HG03558 (cell line): ENCODE data around the gene USP37.

Experiments
- ATAC-seq: cut with Tn5 transposase; IDR thresholded peaks from one replicate; pipeline ENCODE4 v1.9.1; 2021; ENCODE audit warnings: moderate number of reproducible peaks; ENCODE audit not compliant: unreplicated experiment; ENCODE audit errors: extremely low read depth

Gene USP37

DNA sequence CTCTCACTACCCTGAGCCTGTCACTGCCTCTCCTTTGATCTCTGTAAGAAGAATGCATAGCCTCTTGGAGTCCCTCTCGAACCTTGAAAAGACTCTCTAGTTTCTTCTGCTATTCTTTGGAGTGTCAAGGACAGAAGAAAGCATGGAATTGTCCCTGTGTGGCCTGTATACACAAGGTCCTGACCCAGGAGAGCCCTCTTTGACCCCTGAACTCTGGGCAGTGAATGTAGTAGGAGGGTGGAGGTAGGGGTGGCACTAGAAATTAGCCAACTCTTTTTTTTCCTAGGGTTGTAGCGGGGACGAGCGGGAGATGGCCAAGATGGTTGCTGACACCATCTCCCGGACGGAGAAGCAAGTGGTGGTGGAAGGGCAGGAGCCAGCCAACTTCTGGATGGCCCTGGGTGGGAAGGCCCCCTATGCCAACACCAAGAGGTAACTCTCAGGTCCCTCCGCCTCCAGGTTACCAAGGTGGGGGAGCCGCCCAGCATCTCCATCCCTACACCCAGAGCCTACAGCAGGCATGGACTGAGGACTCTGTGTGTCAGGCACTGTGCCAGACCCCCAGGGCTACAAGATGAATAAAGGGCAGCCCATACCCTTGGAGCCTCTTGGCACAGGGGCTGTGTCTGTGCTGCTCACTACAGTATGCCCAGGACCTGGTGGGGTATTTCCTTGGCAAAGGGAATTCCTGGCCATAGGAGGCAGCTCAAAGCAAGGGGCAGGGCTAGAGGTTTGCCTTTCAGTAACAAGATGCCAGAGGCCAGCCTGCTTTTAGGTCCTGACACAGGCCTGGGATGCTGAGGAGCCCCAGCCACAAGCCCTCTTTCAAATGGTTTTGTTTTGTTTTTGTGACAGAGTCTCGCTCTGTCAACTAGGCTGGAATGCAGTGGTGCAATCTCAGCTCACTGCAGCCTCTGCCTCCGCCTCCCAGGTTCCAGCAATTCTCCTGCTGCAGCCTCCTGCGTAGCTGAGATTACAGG is 132.9 kb downstream of the USP37 start:
- ATAC-seq: no peak

GRCh38 chr2:218434456-218434855 is 133.7 kb downstream of the USP37 start:
- ATAC-seq: no peak

DNA sequence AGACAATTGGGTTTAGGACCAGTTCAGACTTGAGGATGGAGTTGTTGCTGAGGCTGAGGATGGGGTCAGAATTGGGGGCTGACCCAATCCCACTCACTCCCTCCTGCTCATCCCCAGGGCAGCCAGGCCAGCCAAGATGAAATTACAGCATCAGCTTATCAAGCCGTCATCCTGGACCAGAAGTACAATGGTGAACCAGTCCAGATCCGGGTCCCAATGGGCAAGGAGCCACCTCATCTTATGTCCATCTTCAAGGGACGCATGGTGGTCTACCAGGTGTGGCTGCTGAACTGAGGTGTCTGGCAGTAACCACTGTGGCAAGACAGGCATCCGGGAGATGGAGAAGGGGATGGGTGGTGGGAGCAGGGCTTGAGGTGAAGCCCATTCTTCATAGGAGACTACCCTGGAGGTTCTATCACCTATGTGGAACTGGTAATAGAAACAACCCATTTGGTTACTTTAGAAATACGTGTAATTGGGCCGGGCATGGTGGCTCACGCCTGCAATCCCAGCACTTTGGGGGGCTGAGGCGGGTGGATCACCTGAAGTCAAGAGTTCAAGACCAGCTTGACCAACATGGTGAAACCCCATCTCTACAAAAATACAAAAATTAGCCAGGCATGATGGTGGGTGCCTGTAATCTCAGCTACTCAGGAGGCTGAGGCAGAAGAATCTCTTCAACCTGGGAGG is 135.3 kb downstream of the USP37 start:
- ATAC-seq: no peak

GRCh38 chr2:218431878-218432277 is 136.3 kb downstream of the USP37 start:
- no peak for ATAC-seq

DNA sequence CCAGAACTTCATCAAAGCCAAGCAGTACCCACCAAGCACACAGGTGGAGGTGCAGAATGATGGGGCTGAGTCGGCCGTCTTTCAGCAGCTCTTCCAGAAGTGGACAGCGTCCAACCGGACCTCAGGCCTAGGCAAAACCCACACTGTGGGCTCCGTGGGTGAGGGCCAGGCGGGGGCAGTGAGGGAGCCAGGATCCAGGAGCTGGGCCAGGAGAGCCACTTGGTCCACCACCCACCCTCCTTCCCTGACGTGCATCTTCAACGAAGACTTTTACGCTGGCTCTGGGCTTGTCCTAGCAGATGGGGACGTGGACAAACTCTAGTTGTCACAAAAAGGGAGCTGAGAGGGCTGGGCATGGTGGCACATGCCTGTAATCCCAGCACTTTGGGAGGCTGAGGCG is 137.4 kb downstream of the USP37 start:
- ATAC-seq: no peak

DNA sequence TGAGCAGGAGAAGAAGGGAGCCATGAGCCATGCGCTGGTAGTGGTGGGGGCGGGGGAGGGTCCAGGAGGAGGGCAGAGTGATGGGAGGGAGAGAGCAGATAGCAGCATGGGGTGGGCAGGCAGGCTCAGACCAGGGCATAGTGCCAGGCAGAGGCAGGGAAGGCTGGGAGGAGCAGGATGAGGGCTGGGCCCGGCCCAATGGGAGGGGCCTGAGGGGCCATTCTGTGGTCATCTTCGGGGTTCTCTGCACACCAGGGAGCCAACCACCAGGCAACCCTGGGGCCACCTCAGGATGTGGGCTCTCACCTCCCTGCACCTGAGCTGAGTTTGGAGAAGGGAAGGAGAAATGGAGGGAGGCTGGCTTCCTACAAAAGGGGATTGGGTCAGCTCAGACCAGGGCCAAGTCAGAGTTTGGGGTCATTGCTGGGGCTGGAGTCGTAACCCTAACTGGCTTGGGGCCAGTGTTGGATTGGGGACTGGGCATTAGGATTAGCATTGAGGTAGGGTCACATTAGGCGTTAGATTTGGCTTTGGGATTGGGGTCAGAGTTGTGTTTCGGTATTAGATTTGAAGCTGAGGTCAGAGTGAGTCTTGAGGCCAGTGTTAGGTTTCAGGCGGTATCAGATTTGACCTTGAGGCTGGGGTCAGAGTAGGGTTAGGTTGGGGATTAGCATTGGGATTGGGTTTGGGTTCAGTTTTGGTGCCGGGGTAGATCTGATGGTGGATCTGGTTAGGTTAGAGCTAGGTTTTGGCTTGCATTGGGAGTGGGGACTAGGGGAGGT is 138.0 kb downstream of the USP37 start:
- no peak for ATAC-seq

DNA sequence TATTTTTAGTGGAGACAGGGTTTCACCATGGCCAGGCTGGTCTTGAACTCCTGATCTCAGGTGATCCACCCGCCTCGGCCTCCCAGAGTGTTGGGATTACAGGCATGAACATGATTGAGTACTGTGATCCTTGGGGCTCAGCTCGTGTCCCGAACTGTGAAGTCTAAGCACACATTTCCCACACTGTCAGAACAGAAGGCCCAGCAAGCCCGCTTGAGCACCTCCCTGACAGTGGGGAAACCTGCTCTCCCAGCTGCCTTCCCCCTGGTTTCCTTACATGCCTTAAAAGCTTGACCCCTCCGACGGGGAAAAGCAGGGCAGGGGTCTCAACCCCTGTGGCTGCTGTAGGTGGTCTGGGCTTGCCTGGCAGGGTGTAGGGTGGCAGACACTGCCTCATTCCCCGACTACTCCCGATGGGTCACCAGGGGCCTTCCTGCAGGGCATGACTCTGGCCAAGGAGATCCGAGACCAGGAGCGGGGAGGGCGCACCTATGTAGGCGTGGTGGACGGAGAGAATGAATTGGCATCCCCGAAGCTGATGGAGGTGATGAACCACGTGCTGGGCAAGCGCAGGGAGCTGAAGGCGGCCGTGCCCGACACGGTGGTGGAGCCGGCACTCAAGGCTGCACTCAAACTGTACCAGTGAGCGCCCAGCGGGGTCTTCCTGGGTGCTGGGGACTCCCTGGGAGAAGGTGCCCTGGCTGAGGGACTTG is 139.1 kb downstream of the USP37 start:
- no peak for ATAC-seq

GRCh38 chr2:218427741-218428140 is 140.4 kb downstream of the USP37 start:
- no peak for ATAC-seq

GRCh38 chr2:218425531-218425930 is 142.6 kb downstream of the USP37 start:
- no peak for ATAC-seq

- no peak for ATAC-seq
These were observed 144.6 kb downstream of the USP37 start for GRCh38 chr2:218423584-218423983.

GRCh38 chr2:218422403-218423086 is 145.6 kb downstream of the USP37 start:
- no peak for ATAC-seq

GRCh38 chr2:218421027-218421426 is 147.1 kb downstream of the USP37 start:
- no peak for ATAC-seq

DNA sequence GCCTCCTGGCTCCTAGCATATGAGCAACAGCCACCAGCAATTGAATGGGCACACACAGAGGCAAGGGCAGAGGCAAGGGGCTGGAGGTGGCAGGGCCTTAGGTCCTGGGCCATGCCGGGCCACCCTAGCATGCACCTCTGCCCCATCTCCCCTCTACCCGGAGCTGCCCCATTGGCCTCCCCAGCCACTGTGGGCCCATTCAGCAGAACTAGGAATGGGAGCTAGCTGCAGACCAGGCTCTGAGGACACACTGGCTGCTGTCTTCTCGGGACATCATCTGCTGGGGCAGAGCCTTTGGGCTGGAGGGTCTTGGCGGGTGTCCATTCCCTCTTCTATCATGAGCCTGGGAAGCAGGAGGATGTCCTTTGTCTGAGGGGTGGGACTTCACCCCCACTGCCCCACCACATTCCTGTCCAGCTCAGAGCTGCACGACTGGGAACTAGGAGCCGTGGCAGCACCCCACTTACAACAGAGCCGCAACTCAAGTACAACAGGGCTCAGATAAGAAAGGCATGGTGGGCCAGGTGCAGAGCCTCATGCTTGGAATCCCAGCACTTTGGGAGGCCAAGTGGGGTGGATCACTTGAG is 148.4 kb downstream of the USP37 start:
- no peak for ATAC-seq

GRCh38 chr2:218418717-218419458 is 149.3 kb downstream of the USP37 start, which contains the start of gene VIL1:
Gene VIL1 (plus strand): TSS chr2:218419123. CDS start chr2:218423779, 4,656 bp downstream.
- no peak for ATAC-seq

- ATAC-seq: no peak
These were observed 149.8 kb downstream of the USP37 start for GRCh38 chr2:218418321-218418716.

DNA sequence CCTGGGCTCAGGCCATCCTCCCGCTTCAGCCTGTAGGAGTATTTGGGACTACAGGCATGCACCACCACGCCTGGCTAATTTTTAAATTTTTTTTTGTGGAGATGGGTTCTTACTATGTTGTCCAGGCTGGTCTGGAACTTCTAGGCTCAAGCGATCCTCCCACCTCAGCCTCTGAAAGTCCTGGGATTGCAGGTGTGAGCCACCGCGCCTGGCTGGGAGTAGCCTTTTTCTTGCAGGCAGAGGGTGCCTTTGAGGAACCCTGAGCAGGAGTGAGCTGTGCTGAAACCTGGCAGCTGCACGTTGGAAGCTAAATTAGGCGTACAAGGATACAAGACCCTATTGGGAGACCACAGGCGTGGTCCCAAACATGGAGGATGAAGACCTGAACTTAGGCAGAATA is 160.4 kb downstream of the USP37 start:
- no peak for ATAC-seq

DNA sequence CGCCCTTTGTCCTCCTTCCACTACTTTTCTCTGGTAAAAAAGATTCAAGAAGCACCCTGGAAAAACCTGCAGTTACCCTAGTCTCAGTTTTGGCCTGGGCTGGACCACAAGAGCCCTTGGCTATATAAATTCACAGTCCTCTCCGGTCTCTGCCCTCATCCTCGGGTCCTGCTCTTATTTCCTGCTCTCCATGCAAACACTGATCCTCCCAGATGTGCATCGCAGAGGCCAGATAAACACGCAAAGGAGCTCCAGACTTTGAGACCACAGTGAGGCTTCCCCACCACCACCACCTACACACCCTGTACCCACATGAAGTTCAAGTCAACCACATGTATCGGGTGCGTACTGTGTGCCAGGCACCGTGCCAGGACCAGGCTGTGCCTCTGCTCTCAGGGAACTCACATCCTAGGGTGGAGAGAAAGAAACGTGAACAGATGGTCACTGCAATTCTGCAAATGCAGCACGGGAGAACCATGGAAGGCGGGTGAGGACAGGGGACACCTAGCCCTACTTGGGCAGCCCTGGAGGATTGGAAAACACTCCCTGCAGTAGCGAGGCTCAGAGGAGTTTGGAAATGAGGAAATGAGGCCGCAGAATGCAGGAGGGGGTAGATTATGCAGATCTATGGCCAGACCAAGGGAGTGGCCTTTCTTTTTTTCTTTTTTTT is 161.1 kb downstream of the USP37 start:
- ATAC-seq: no peak
